Hematopoietic multipotent progenitor cell treated with erythropoietin and hydrocortisone succinate and interleukin-3 and kit ligand, for 8 days (in vitro differentiated cells): ENCODE measurements around the gene BANF2.
A peak's percentile ranks its signal among the peaks of the same experiment; 100 is the strongest.

ENCODE experiments used
- DNase-seq: peaks from one replicate; pipeline ENCODE4 v3.0.0-alpha.2; 2015

BANF2 gene

GRCh38 chr20:17735959-17736621, 36.3 kb downstream of the BANF2 start:
- DNase-seq = no peak

- DNase-seq = no peak
These were observed 38.4 kb downstream of the BANF2 start for GRCh38 chr20:17738154-17738553.

DNA sequence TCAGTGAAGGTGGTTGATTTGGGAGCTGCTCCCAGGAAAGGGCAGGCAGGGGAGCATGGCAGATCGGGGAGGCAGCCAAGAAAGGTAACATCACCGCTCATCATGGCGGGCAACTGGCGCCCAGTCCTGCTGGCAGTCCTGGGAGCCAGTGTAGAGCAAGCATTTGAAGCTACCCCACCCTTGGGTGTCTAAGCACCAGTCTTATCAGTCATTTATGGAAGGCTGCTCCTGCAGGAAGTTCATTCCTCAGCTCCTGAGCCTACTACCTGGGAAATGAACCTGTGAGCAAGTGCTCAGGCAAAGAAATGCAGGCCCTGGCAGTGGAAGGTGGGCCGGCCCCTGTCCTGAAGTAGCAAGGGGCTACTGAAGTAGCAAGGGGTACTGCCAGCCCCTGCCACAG, 41.5 kb downstream of the BANF2 start:
- no peak for DNase-seq

DNA sequence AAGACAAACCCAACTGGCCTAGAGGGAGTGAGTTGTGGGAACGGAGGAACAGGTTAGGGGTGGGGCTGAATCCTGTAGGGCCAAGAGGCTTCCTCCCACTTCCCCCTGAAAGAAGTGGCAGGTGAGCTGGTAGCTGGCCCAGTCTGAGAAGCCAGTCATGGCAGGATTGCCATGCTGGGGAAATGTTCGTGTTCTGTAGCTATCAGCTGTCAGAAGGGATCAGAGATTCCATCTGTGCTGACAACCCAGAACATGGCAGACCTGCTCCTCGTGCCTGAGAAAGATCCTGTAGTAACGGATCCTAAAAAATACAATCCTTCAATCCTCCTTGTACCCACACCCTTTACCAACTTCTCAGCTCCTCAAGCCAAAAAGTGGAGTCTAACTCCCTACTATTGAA, 43.0 kb downstream of the BANF2 start:
- DNase-seq = no peak

- DNase-seq = no peak
These were observed 43.9 kb downstream of the BANF2 start for GRCh38 chr20:17743677-17744076.

GRCh38 chr20:17747431-17747846, 47.7 kb downstream of the BANF2 start:
- no peak for DNase-seq

DNA sequence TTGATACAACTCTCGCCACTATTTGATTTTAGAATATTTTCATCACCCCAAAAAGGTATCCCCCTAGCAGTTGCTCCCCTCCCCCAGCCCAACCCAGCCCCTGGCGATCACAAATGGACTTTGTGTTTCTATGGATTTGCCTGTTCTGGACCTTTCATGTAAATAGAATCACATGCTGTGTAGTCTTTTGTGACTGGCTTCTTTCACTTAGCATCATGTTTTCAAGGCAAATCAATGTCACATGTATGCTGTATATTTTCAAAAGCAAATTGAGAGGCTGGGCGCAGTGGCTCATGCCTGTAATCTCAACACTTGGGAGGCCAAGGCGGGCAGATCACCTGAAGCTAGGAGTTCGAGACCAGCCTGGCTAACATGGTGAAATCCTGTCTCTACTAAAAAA, 48.5 kb downstream of the BANF2 start:
- DNase-seq = no peak

- no peak for DNase-seq
These were observed 49.8 kb downstream of the BANF2 start for GRCh38 chr20:17749626-17749977.

GRCh38 chr20:17749978-17750721, 50.4 kb downstream of the BANF2 start:
- DNase-seq = no peak

DNA sequence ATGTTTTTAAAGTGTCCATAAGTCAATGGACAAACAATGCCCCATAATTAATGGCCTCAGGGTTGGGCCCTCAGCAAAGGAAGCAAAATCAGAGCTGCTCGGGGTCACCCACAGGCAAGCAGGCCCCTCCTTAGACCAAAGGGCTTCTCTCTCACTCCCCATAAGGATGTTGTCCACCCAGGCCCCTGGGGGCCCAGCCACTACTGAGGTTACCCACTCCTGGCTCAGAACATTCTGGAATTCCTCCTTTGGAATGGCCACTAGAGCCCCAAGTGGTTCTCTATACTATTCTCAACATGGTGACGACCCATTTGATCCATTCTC, 50.9 kb downstream of the BANF2 start:
- no peak for DNase-seq

GRCh38 chr20:17751640-17752039, 51.9 kb downstream of the BANF2 start:
- DNase-seq = no peak

DNA sequence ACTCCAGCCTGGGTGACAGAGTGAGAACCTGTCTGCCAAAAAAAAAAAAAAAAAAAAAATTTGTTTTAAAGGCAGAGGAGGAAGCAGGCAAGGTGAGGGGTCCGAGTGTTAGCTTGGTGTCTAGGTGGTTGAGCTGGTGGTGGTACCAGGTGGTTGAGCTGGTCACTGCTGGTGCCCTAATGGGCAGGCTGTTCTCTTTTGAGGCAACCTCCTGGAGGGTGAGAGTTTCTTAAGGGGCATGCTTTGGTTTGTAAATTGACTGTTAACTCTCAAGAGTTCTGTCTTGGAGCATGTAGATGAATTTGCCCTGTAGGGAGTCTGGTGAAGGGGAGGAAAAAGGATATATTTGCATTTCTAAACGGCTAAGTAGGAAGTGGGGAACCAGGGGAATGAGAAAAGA, 52.7 kb downstream of the BANF2 start:
- no peak for DNase-seq

DNA sequence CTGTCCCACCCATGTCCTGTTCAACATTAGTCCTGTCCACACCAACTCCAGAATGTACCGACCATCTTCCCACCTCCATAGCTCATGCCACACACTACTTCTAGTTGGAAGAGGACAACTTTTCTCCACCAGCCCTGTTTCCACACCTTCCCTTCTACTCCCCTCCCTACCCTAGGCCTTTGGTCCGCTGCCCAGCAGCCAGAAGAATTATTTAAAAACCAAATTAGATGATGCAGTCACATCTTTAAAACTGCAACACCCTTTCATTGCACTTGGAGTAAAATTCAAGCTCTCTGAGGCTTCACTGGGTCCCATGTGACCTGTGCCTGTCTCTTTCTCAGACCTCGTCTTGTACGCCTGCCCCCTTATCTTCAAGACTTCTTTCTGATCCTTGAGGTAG, 53.8 kb downstream of the BANF2 start:
- no peak for DNase-seq

- DNase-seq = no peak
These were observed 56.8 kb downstream of the BANF2 start for GRCh38 chr20:17756529-17756928.

DNA sequence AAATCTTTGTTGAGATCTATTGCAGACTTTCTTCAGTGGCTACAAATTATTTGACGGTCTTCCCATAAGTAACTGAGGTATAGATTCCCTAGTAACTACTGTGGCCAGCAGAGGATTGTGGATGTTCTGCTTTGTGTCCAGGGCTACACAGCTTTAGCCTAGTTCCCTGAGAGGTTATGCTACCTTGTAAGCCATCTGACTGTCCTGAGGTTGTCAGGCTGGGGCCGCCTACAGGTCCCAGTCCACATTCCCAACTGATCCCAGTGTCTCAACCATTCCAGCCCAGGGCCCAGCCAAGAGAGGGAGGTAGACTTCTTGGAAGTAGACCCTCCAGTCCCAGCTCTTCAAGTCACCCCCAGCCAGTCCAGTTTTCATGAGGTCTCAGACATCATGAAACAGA, 57.7 kb downstream of the BANF2 start:
- DNase-seq = no peak

- no peak for DNase-seq
These were observed 58.2 kb downstream of the BANF2 start for GRCh38 chr20:17758010-17758409.

DNA sequence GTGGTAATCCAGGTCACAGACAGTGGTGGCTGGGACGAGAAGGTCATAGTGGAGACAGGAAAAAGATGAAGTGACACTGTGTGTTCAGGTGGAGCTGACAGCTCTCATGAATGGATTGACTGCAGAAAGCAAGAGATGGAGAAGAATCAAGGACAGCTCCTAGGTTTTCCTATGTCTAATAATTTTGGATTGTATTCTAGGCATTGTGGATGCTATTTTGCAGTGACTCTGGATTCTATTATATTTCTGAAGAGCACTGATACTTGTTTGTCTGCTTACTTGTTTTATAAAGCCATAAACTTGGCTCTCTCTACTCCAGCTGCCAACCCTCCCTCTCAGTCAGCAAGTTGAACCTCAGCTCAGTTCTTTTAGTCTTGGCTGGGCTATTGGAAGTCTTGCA, 58.7 kb downstream of the BANF2 start:
- no peak for DNase-seq

GRCh38 chr20:17759449-17759848, 59.7 kb downstream of the BANF2 start:
- no peak for DNase-seq

DNA sequence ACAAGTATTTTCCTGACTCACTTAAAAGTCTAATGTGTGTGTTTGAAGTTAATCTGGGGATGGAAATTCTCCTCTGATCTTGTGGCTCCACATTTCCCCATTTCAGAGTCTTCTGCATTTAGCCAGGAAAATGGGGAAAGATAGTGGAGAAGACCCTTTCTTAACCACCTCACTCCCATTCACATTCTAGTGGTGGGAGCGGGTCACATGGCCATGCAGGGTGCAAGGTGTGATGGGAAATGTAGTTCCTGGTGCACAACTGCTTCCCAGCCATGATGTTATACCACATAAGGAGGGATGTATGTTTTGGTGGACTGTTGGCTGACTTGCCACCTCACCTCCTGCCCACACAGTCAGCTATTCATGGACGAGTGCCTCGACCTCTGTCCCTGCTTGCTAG, 61.8 kb downstream of the BANF2 start:
- peak; percentile 7 for DNase-seq

DNA sequence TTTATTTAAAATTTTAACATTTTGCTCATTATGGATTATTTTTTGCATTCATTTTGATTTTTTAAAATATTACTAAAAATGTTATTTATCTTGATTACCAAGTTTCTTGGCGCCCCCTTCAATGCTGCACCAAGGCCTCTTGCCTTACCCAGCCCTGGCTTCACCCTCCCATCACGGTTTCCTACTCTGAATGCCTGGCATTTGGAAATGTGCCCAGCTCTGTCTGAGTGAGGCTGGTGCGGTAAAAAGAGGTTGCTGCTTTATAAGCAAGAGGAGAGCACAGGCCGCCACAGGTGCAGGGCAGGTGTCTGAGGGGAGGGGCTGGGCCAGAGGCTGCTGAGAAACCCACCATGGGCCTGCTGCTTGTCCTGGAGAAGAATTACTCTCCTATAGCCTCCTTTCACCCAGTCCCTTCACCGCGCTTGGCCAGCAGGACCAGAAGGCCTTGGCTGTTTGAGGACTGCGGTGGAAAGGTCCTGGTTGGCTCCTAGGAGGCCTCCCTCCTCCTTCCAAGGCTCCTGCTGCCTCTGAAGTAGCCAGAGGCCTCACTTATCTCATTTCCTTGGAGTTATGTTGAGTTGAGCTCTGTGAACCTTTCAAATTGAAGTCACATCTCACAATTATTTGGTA, 62.6 kb downstream of the BANF2 start:
- DNase-seq = no peak

- no peak for DNase-seq
These were observed 63.2 kb downstream of the BANF2 start for GRCh38 chr20:17762873-17763557.

DNA sequence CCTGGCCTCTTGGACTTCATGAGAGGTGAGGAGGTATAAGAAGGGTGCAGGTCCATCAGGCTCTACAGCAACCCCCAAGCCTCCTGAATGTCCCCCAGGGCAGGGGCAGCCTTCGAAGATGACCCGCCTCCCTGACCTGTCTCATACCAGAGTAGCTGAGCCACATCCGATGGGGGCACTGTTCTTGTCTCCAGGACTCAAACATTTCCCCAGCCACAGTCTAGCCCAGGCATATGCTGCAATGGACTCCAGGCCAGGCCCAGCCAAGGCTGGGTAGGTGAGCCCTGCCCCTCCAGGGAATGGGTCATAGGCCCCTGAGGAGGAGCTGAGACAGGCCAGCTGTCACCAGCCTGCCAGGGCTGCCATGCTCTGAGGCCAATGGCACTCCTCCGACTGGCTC, 65.3 kb downstream of the BANF2 start:
- DNase-seq = no peak

DNA sequence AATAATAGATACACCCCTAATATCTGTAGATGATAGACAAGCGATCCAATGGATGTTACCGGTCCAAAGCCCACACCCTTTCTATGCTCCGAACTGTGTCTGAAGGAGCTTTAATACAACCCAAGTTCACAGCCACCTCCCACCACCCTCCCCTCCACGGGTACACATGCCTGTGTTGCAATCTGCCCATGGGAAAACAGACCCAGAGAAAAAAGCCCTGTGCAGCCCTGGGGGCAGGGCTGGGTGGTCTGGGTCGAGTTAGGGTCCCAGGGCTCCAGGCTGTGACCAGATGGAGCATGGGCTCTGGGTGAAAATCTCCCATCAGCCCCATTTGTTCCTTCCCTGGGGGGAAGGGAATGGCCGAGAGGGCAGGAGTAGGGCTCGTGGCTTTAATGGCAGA, 65.8 kb downstream of the BANF2 start:
- no peak for DNase-seq

DNA sequence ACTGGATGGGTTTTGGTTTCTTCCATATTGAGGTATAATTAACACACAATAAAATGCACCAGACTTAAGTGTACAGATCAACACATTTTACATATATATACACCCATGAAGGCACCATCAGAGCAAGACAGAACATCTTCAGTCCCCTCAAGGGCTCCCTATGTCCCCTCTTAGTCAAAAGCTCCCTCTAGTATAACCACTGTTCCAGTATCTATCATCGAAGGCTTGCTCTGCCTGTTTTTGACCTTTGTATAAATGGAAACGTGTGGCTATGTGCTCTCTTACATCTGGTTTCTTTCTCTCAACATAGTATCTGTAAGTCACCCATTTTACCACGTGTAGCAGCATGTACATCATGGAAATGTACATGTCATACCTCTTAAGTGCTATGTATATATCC, 66.5 kb downstream of the BANF2 start:
- no peak for DNase-seq
